Measurements from ENCODE around the gene CCDC32.

DNA sequence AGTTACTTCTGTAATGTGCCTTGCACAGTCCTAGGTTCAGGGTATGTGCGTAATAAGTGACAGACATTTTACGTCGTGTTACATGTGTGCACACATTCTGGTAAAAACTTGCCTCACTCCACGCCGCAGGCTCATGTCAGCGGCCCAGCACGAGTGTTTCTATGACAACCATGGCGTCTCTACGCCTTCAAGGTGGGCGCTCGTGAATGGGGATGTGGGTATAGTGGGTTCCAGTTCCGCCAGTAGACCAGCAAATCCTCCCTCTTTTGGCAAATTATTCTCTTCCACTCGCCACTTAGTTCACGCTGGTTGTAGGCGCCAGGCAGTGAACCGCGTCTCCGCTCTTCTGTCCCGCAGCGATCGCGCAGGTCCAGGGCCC lies 53.8 kb downstream of the CCDC32 start:
- TF ChIP-seq ZFP36 (IDR thresholded peaks at IDR 0.05; ENCODE audit: borderline replicate concordance, low read depth, low read length, partially characterized antibody) (no peak), ARID2 (CRISPR knock-in tag; IDR thresholded peaks at IDR 0.05; ENCODE audit: borderline replicate concordance) (no peak), ZNF737 (CRISPR knock-in tag; IDR thresholded peaks at IDR 0.05; ENCODE audit: borderline replicate concordance) (no peak), ZNF644 (CRISPR knock-in tag; IDR thresholded peaks at IDR 0.05; ENCODE audit: low read depth) (no peak), ZNF432 (CRISPR knock-in tag; IDR thresholded peaks at IDR 0.05; ENCODE audit: borderline replicate concordance) (no peak), EZH2 (conservative IDR thresholded peaks at IDR 0.05; ENCODE audit: low read depth, low read length) (no peak), JARID2 (CRISPR knock-in tag; IDR thresholded peaks at IDR 0.05; ENCODE audit: insufficient replicate concordance) (no peak)
